SK-N-SH (cell line): ENCODE measurements around the gene HAVCR1. TPM values are rescaled to one million over a fixed set of nuclear protein-coding genes. Genes with fewer than 3 reads are reported as not detected.

Experiments
- CTCF ChIA-PET: fragments of 300-600, 350-600 bp; formaldehyde crosslinking; extraction: SDS; loops from one replicate; lab custom pipeline; 2021; lab: Yijun Ruan, JAX
- POLR2A ChIA-PET: fragments of 350-600 bp; sonication (Branson Sonifier 250); formaldehyde crosslinking; extraction: SDS; loops from one replicate; lab custom pipeline; 2020; ENCODE audit warnings: antibody characterized with exemption, inconsistent platforms; lab: Yijun Ruan, JAX
- DNase-seq: peaks from one replicate; pipeline ENCODE4 v3.0.0; 2012
- H2AFZ ChIP-seq: fragments of 200-600 bp; sonication (generic); 2 replicates; pipeline ENCODE4 v1.8.1; 2016; ENCODE audit warnings: antibody characterized with exemption, mild to moderate bottlenecking, low read depth
- H3F3A ChIP-seq: fragments of 200-600 bp; sonication (generic); replicated peaks from 2 replicates; pipeline ENCODE3; 2016; ENCODE audit warnings: antibody characterized with exemption, mild to moderate bottlenecking; ENCODE audit not compliant: insufficient read depth
- H3K27ac ChIP-seq, 2 experiments: fragments of 200-500 bp in 1 of 2; fragments of 200-600 bp in 1 of 2; sonication (Bioruptor generic) in 1 of 2; sonication (generic), shearing (Covaris generic) in 1 of 2; 2 replicates each; pipeline versions ENCODE4 v1.5.1 to v1.6.1; 2014 to 2016; ENCODE audit warnings: low read depth in 2 of 2, inconsistent platforms in 1 of 2, low read length in 1 of 2, mild to moderate bottlenecking in 1 of 2, mixed read lengths in 1 of 2
- H3K27me3 ChIP-seq: fragments of 200-600 bp; sonication (generic), shearing (Covaris generic); 2 replicates; pipeline ENCODE4 v1.6.1; 2016; ENCODE audit warnings: mixed run types; ENCODE audit not compliant: insufficient read depth
- H3K36me3 ChIP-seq, 2 experiments: fragments of 200-500 bp in 1 of 2; fragments of 200-600 bp in 1 of 2; sonication (Bioruptor generic) in 1 of 2; sonication (generic) in 1 of 2; replicated peaks in 1 of 2; 2 replicates each; pipeline versions ENCODE3 to v1.5.1; 2014 to 2016; ENCODE audit warnings: low read length in 1 of 2, mild to moderate bottlenecking in 1 of 2; ENCODE audit not compliant: insufficient read depth in 2 of 2, control insufficient read depth in 1 of 2
- H3K4me1 ChIP-seq, 2 experiments: fragments of 200-500 bp in 1 of 2; fragments of 200-600 bp in 1 of 2; sonication (Bioruptor generic) in 1 of 2; sonication (generic), shearing (Covaris generic) in 1 of 2; 2 replicates each; pipeline versions ENCODE4 v1.5.1 to v1.6.1; 2014 to 2016; ENCODE audit warnings: low read depth in 1 of 2, low read length in 1 of 2, mixed run types in 1 of 2; ENCODE audit not compliant: insufficient read depth in 2 of 2, control insufficient read depth in 1 of 2
- H3K4me2 ChIP-seq: fragments of 200-600 bp; sonication (generic), shearing (Covaris generic); 2 replicates; pipeline ENCODE4 v1.6.1; 2017; ENCODE audit warnings: mixed run types
- H3K4me3 ChIP-seq, 2 experiments: fragments of 200-500 bp in 1 of 2; fragments of 200-600 bp in 1 of 2; sonication (Bioruptor generic) in 1 of 2; sonication (generic), shearing (Covaris generic) in 1 of 2; 2 replicates each; pipeline versions ENCODE4 v1.5.1 to v1.8.1; 2014 to 2016; ENCODE audit warnings: low read depth in 2 of 2, inconsistent platforms in 1 of 2, low read length in 1 of 2, mild to moderate bottlenecking in 1 of 2, mixed read lengths in 1 of 2, moderate library complexity in 1 of 2
- H3K79me2 ChIP-seq: fragments of 200-600 bp; sonication (generic); 2 replicates; pipeline ENCODE4 v1.8.1; 2017; ENCODE audit warnings: mild to moderate bottlenecking; ENCODE audit not compliant: insufficient read depth
- H3K9ac ChIP-seq: fragments of 200-600 bp; sonication (generic); 2 replicates; pipeline ENCODE4 v1.6.1; 2017; ENCODE audit warnings: mixed run types
- H3K9me2 ChIP-seq: fragments of 200-600 bp; sonication (generic); 2 replicates; pipeline ENCODE4 v1.6.1; 2017; ENCODE audit warnings: mixed run types
- H3K9me3 ChIP-seq: fragments of 200-600 bp; sonication (generic); 2 replicates; pipeline ENCODE4 v1.6.1; 2017; ENCODE audit warnings: mixed run types, mild to moderate bottlenecking, moderate library complexity
- H4K20me1 ChIP-seq: fragments of 200-600 bp; sonication (generic); 2 replicates; pipeline ENCODE4 v1.6.1; 2017; ENCODE audit warnings: mild to moderate bottlenecking, mixed run types; ENCODE audit not compliant: insufficient read depth
- CHD2 ChIP-seq: fragments of 150-350 bp; IDR thresholded peaks from 2 replicates; pipeline ENCODE4 v1.6.1; 2018; ENCODE audit warnings: low read length; ENCODE audit not compliant: partially characterized antibody
- CTCF ChIP-seq: fragments of 200-600 bp; sonication (generic); IDR thresholded peaks from 2 replicates; pipeline ENCODE4 v1.6.1; 2017; ENCODE audit warnings: antibody characterized with exemption, mild to moderate bottlenecking, moderate library complexity
- ELF1 ChIP-seq: IDR thresholded peaks from 2 replicates; pipeline ENCODE4 v1.4.0; 2012
- EP300 ChIP-seq, 2 experiments: IDR thresholded peaks; 2 replicates each; pipeline versions ENCODE4 v1.4.0 to v1.6.1; 2012; ENCODE audit warnings: borderline replicate concordance in 1 of 2, low read depth in 1 of 2, low read length in 1 of 2
- EZH2phosphoT487 ChIP-seq: fragments of 200-600 bp; sonication (generic); IDR thresholded peaks from 2 replicates; pipeline ENCODE4 v1.6.1; 2017; ENCODE audit warnings: low read depth, mixed run types, mild to moderate bottlenecking, antibody characterized with exemption, moderate library complexity, borderline replicate concordance
- FOSL2 ChIP-seq: IDR thresholded peaks from 2 replicates; pipeline ENCODE4 v1.4.0; 2012; ENCODE audit warnings: low read depth, mild to moderate bottlenecking, moderate library complexity, borderline replicate concordance
- GABPA ChIP-seq: IDR thresholded peaks from 2 replicates; pipeline ENCODE4 v1.4.0; 2012; ENCODE audit warnings: low read depth, mild to moderate bottlenecking
- GATA2 ChIP-seq: sonication (generic); formaldehyde crosslinking; IDR thresholded peaks from 2 replicates; pipeline ENCODE4 v1.5.0; 2020; ENCODE audit warnings: mild to moderate bottlenecking, missing genetic modification reagents
- IRF3 ChIP-seq: fragments of 150-350 bp; IDR thresholded peaks from 2 replicates; pipeline ENCODE4 v1.6.1; 2016; ENCODE audit warnings: mild to moderate bottlenecking, low read depth, low read length
- MAX ChIP-seq: IDR thresholded peaks from 2 replicates; pipeline ENCODE4 v1.4.0; 2012; ENCODE audit warnings: low read depth
- MEF2A ChIP-seq: IDR thresholded peaks from 2 replicates; pipeline ENCODE4 v1.4.0; 2012; ENCODE audit warnings: low read depth, borderline replicate concordance
- MXI1 ChIP-seq: IDR thresholded peaks from 2 replicates; pipeline ENCODE4 v1.6.1; 2012; ENCODE audit warnings: mild to moderate bottlenecking, low read depth, low read length, improper control_type of control experiment
- NFIC ChIP-seq: IDR thresholded peaks from 2 replicates; pipeline ENCODE4 v1.4.0; 2012; ENCODE audit warnings: borderline replicate concordance
- NRF1 ChIP-seq: IDR thresholded peaks from 2 replicates; pipeline ENCODE4 v1.6.1; 2012; ENCODE audit warnings: low read depth, mild to moderate bottlenecking, low read length
- RCOR1 ChIP-seq: fragments of 150-350 bp; IDR thresholded peaks from 2 replicates; pipeline ENCODE4 v1.6.1; 2017; ENCODE audit warnings: antibody characterized with exemption, low read length
- RFX5 ChIP-seq: IDR thresholded peaks from 2 replicates; pipeline ENCODE4 v1.6.1; 2012; ENCODE audit warnings: mild to moderate bottlenecking, improper control_type of control experiment, low read length
- RXRA ChIP-seq: IDR thresholded peaks from 2 replicates; pipeline ENCODE4 v1.4.0; 2012; ENCODE audit warnings: low read depth, mild to moderate bottlenecking, borderline replicate concordance
- SMC3 ChIP-seq: IDR thresholded peaks from 2 replicates; pipeline ENCODE4 v1.6.1; 2012; ENCODE audit warnings: low read depth, low read length, improper control_type of control experiment
- TEAD4 ChIP-seq: IDR thresholded peaks from 2 replicates; pipeline ENCODE4 v1.4.0; 2012; ENCODE audit warnings: mild to moderate bottlenecking, borderline replicate concordance; ENCODE audit not compliant: insufficient read depth
- USF2 ChIP-seq: fragments of 150-350 bp; IDR thresholded peaks from 2 replicates; pipeline ENCODE4 v1.6.1; 2017; ENCODE audit warnings: antibody characterized with exemption, low read length, low read depth, borderline replicate concordance
- WGBS: methylation state at CpG from one replicate; pipeline ENCODE4 v1.1.6; 2017; ENCODE audit warnings: low lambda C conversion rate; 5-methylcytosine and 5-hydroxymethylcytosine counted together
- polyA plus RNA-seq, 3 experiments: library from polyadenylated mRNA; depleted of rRNA; stranded (reverse); fragments of >200 nt; gene quantifications; 2 replicates each; pipeline ENCODE4 v1.2.3, GENCODE V29; 2012

The HAVCR1 gene
- polyA plus RNA-seq, 1 of the 3 experiments (the other 2 are of a cell fraction): not detected

GRCh38 chr5:157051604-157052245 lies 7.2 kb downstream of the HAVCR1 start:
- DNase-seq: no peak
- Histone ChIP-seq H3K27me3 (no peaks in the 10 kb centered on the region), H2AFZ (no peak overlapping the region), H3K4me3 (no peak overlapping the region), H3K36me3 (no peaks in the 10 kb centered on the region), H3K4me2 (no peak overlapping the region), H3F3A (no peaks in the 10 kb centered on the region), H4K20me1 (no peaks in the 10 kb centered on the region), H3K9me2 (no peaks in the 10 kb centered on the region), H3K27ac (no peak overlapping the region), H3K9me3 (no peaks in the 10 kb centered on the region), H3K9ac (no peak overlapping the region), H3K79me2 (no peaks in the 10 kb centered on the region), H3K4me1 (no peaks in the 10 kb centered on the region)
- CTCF ChIA-PET: no interaction called here
- WGBS: 32% methylated on average over 7 of the region's 7 CpGs
- TF ChIP-seq TEAD4: no peak
- no peak for TF ChIP-seq MEF2A
- no peak for TF ChIP-seq CHD2
- no peak for TF ChIP-seq RFX5
- TF ChIP-seq GATA2 (CRISPR knock-in tag): no peak
- no peak for TF ChIP-seq GABPA
- no peak for TF ChIP-seq NRF1
- TF ChIP-seq ELF1: no peak
- no peak for TF ChIP-seq EP300 (IDR thresholded peaks at IDR 0.05; ENCODE audit: borderline replicate concordance in 1 of 2, low read depth in 1 of 2, low read length in 1 of 2)
- TF ChIP-seq NFIC: no peak
- no peak for TF ChIP-seq CTCF
- TF ChIP-seq MAX: no peak
- TF ChIP-seq FOSL2: no peak
- no peak for TF ChIP-seq USF2
- no peak for TF ChIP-seq IRF3
- no peak for TF ChIP-seq EZH2phosphoT487
- TF ChIP-seq RXRA: no peak
- no peak for TF ChIP-seq MXI1
- no peak for TF ChIP-seq SMC3
- no peak for TF ChIP-seq RCOR1
- POLR2A ChIA-PET: no interaction called here
